ENCODE measurements around the gene GID8. TPM values are rescaled to one million over a fixed set of nuclear protein-coding genes. Genes with fewer than 3 reads are reported as not detected.

Gene GID8
- polyA plus RNA-seq, 2 of the 4 experiments (the other 2 are of a cell fraction): 19.2 to 24.5 TPM

DNA sequence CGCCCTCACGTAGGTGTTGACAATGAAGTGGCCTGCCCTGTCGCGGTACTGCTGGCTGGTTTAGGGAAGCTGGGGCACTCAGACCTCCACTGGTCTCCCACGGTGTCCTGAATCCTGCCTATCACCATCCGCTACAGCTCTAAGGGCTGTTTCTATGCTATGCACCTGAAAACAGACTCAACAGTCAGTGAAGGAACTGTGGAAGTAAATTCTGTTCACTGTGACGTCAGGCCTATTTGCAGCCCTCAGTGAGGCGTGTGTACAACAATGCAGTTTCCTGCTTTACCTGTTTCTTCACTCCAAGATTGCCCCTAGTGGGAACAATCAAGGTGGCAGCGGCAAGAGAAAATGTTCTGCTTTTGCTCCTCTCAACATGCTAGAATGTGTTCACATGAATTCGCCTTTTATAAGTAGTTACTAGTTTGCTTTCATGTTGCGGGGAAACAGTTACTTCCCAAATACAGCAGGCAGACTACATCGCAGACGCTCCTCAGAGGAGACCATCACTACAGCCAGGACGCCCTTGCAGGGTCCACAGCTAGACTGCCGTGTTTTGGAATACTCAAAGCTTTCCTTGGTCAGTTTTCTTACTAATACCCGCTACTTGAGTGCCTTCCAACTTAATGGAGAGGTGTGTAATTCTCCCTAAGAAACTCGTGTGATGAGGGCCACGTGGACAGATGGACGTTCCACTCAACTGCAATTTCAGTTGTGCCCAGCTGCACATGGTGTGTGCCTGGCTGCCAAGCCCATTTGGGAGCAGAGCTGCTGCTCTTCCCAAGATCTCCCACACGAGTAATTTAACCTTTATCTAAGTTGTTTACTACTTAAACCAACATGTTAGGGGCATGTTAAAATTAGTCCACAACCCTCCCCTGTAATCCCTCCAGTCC is 37.0 kb upstream of the GID8 start:
- CTCF ChIA-PET: interaction anchor here (0.7 to 18.3 kb wide), 19 partner anchors 7 to 114 kb away, joined by 3 to 368 read pairs (median 7); partner anchors contain the start of genes BHLHE23, DIDO1 and GID8
- POLR2A ChIA-PET: no interaction called here

DNA sequence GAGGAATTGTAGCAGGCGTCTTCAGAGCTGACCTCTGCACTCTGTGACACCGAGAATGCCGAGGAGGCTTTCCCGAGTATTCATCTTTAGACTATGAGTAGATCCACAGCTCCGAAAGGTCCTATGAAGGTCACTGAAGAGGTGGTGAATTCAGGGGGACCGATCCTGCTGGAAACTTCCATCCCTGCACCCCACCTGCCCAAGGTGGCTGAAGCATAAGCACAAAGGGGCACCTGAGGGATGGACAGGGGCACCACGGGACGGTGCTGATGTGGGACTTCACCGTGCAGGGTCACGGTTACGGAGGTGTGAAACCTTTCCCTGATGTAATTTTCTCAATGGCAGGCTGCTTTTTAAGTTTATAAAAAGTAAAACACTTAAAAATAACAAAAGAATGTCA is 36.1 kb upstream of the GID8 start:
- DNase-seq (ENCODE audit: low read depth in 1 of 2, low spot score in 1 of 2): no peak
- Histone ChIP-seq H3K4me1 (peaks cover 5% of the 10 kb centered on the region; the same call in 2 of the 3 replicates), H3K27ac (no peak overlapping the region), H3K4me2 (no peak overlapping the region), H3K4me3 (no peak overlapping the region), H3K9me3 (no peaks in the 10 kb centered on the region)
- 89% methylated on average over 11 of the region's 11 CpGs for WGBS (ENCODE audit: missing lambda C conversion rate)
- ChIA-PET POLR2A (no interaction called here), CTCF (interaction anchor here (1.4 to 18.3 kb wide), 12 partner anchors 8 to 108 kb away, joined by 3 to 368 read pairs (median 11); partner anchors contain the start of gene DIDO1)
- TF ChIP-seq HEYL (CRISPR knock-in tag; IDR thresholded peaks at IDR 0.05): no peak
- no peak for TF ChIP-seq GATA3 (IDR thresholded peaks at IDR 0.05; ENCODE audit: borderline replicate concordance)
- TF ChIP-seq, protein P1, sequence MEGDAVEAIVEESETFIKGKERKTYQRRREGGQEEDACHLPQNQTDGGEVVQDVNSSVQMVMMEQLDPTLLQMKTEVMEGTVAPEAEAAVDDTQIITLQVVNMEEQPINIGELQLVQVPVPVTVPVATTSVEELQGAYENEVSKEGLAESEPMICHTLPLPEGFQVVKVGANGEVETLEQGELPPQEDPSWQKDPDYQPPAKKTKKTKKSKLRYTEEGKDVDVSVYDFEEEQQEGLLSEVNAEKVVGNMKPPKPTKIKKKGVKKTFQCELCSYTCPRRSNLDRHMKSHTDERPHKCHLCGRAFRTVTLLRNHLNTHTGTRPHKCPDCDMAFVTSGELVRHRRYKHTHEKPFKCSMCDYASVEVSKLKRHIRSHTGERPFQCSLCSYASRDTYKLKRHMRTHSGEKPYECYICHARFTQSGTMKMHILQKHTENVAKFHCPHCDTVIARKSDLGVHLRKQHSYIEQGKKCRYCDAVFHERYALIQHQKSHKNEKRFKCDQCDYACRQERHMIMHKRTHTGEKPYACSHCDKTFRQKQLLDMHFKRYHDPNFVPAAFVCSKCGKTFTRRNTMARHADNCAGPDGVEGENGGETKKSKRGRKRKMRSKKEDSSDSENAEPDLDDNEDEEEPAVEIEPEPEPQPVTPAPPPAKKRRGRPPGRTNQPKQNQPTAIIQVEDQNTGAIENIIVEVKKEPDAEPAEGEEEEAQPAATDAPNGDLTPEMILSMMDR (IDR thresholded peaks at IDR 0.05): no peak
- TF ChIP-seq NR3C1 (IDR thresholded peaks at IDR 0.05): no peak
- TF ChIP-seq SMC3 (IDR thresholded peaks at IDR 0.05): no peak
- TF ChIP-seq HOXB13 (CRISPR knock-in tag; IDR thresholded peaks at IDR 0.05; ENCODE audit: low read depth): no peak
- TF ChIP-seq, protein P2, sequence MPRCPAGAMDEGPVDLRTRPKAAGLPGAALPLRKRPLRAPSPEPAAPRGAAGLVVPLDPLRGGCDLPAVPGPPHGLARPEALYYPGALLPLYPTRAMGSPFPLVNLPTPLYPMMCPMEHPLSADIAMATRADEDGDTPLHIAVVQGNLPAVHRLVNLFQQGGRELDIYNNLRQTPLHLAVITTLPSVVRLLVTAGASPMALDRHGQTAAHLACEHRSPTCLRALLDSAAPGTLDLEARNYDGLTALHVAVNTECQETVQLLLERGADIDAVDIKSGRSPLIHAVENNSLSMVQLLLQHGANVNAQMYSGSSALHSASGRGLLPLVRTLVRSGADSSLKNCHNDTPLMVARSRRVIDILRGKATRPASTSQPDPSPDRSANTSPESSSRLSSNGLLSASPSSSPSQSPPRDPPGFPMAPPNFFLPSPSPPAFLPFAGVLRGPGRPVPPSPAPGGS (IDR thresholded peaks at IDR 0.05): no peak
- no peak for TF ChIP-seq CBX2 (IDR thresholded peaks at IDR 0.05; ENCODE audit: borderline replicate concordance, low read depth)
- TF ChIP-seq MAFK (IDR thresholded peaks at IDR 0.05; ENCODE audit: partially characterized antibody): no peak
- TF ChIP-seq JUNB (IDR thresholded peaks at IDR 0.05): no peak
- TF ChIP-seq CHD4 (IDR thresholded peaks at IDR 0.05; ENCODE audit: borderline replicate concordance): no peak
- TF ChIP-seq RCOR1 (IDR thresholded peaks at IDR 0.05; ENCODE audit: low read depth, low read length): no peak
- TF ChIP-seq CEBPB (IDR thresholded peaks at IDR 0.05): no peak
- TF ChIP-seq MYC (IDR thresholded peaks at IDR 0.05; ENCODE audit: borderline replicate concordance, low read length): no peak
- TF ChIP-seq, protein P3, sequence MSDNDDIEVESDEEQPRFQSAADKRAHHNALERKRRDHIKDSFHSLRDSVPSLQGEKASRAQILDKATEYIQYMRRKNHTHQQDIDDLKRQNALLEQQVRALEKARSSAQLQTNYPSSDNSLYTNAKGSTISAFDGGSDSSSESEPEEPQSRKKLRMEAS (IDR thresholded peaks at IDR 0.05): no peak
- no peak for TF ChIP-seq RNF2 (IDR thresholded peaks at IDR 0.05; ENCODE audit: borderline replicate concordance, low read depth)
- TF ChIP-seq KDM1A (IDR thresholded peaks at IDR 0.05; ENCODE audit: low read depth): no peak
- FAIRE-seq: no peak
- ATAC-seq: no peak

More for the DNA sequence above, 37.0 kb upstream of the GID8 start:
- ATAC-seq (peak; percentile 66 to 82), FAIRE-seq (no peak), DNase-seq (ENCODE audit: low read depth in 1 of 2, low spot score in 1 of 2) (peak; percentile 49 to 57)
- Histone ChIP-seq H3K4me1 (peaks cover 5% of the 10 kb centered on the region; the same call in 2 of the 3 replicates), H3K9me3 (no peaks in the 10 kb centered on the region), H3K4me2 (no peak overlapping the region), H3K27ac (no peak overlapping the region), H3K4me3 (no peak overlapping the region)
- no peak for TF ChIP-seq RARB (CRISPR knock-in tag; IDR thresholded peaks at IDR 0.05)
- 0 out of 5 replicates have a peak, but pooled peaks of 1 of the 2 experiments have one; percentile 7 for TF ChIP-seq JUN (IDR thresholded peaks at IDR 0.05)
- WGBS (ENCODE audit: missing lambda C conversion rate): 69% methylated on average over 20 of the region's 20 CpGs

Measured in A549 (cell line).